H1 (cell line): Measurements from ENCODE around the gene DES. TPM values are rescaled to one million over a fixed set of nuclear protein-coding genes. Genes with fewer than 3 reads are reported as not detected.

Experiments used
- ASH2L ChIP-seq: fragments of 200-600, 300-600 bp; sonication (generic); IDR thresholded peaks from one replicate; pipeline ENCODE4 v1.7.1; 2017; ENCODE audit warnings: low read length
- BCL11A ChIP-seq, 2 experiments: IDR thresholded peaks; one replicate each; pipeline ENCODE4 v1.6.1; 2011; ENCODE audit warnings: low read depth in 2 of 2, low read length in 2 of 2, mild to moderate bottlenecking in 2 of 2
- BRCA1 ChIP-seq: IDR thresholded peaks from 2 replicates; pipeline ENCODE4 v1.6.1; 2012; ENCODE audit warnings: low read depth, low read length, improper control_type of control experiment
- CBX8 ChIP-seq: fragments of 300-800, 300-1000 bp; sonication (generic); IDR thresholded peaks from 2 replicates; pipeline ENCODE4 v1.7.1; 2016; ENCODE audit warnings: low read depth, low read length, borderline replicate concordance
- FOSL1 ChIP-seq: IDR thresholded peaks from 2 replicates; pipeline ENCODE4 v1.6.1; 2011; ENCODE audit warnings: mild to moderate bottlenecking, low read depth, low read length, moderate library complexity; ENCODE audit not compliant: insufficient read depth
- polyA plus RNA-seq, 7 experiments: library from polyadenylated mRNA; depleted of rRNA in 3 of 7; stranded (reverse) in 5 of 7; unstranded in 2 of 7; fragments of >200 nt in 5 of 7; fragments of 200-250 nt in 2 of 7; gene quantifications; 1 replicate in 5 of 7; 2 replicates in 1 of 7; 4 replicates in 1 of 7; pipeline versions ENCODE4 v1.2.1 to v1.2.3, GENCODE V29; 2011 to 2013; ENCODE audit warnings: missing spikeins in 2 of 7, mixed read lengths in 2 of 7
- total RNA-seq: library from RNA; stranded (reverse); fragmentation: NEBNext Ultra II Directional; extraction: Animal tissue kit (Norgen Biotek cat#: 25700); gene quantifications from 2 replicates; pipeline ENCODE4 v1.2.1, GENCODE V29; 2021

DES gene
- total and polyA plus RNA-seq, 2 of the 8 experiments (the other 6 are each of a cell fraction or from before 2014, with no cell fraction given) = 1.8 to 4.3 TPM

DNA sequence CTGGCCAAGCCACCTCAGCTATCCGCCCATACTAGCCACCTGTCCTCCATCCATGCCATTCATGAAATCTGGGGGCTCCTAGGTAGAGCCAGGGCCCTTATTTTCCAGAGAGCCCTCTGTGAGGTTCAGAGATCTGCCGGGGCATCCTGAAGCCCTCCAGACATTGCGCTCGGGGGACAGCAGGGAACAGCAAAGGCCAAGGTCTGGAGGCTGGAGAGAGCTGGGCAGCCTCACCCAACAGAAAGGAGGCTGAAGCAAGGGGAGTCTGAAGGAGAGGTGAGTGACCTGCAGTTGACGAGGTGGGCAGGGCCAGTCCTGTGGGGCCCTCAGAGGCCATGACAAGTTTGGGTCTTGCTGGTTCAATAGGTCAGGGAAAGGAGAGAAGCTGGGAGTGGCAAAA is 8.6 kb upstream of the DES start (continued):
- no peak for TF ChIP-seq BRCA1
- no peak for TF ChIP-seq CBX8
- no peak for TF ChIP-seq BCL11A (IDR thresholded peaks at IDR 0.05; ENCODE audit: low read depth in 2 of 2, low read length in 2 of 2)
- no peak for TF ChIP-seq FOSL1
- no peak for TF ChIP-seq ASH2L
